ENCODE data around the gene DPRX. TPM values are rescaled to one million over a fixed set of nuclear protein-coding genes. Genes with fewer than 3 reads are reported as not detected.

The DPRX gene
- total RNA-seq, result not detected in 2 replicates

GRCh38 chr19:53631949-53632407 is at the start of gene DPRX:
Gene DPRX (plus strand): TSS chr19:53631999. CDS start chr19:53632107, 108 bp downstream.

Other genes starting within 250 kb of the DPRX start
- gene ZNF765, start 236.8 kb upstream of the DPRX start, total RNA-seq, result 12.5 and 14.6 TPM in 2 replicates
- gene ZNF761, start 200.0 kb upstream of the DPRX start, total RNA-seq, result 14.2 and 15.4 TPM in 2 replicates
- gene ZNF813, start 164.3 kb upstream of the DPRX start, total RNA-seq, result 4.3 and 4.5 TPM in 2 replicates
- gene ZNF331, start 93.9 kb upstream of the DPRX start, total RNA-seq, result 11.2 and 14.1 TPM in 2 replicates
- gene NLRP12, start 192.3 kb downstream of the DPRX start, total RNA-seq, result under 0.01 TPM in 1 of 2 replicates, not detected in the other
- 5.0 and 6.7 TPM in 2 replicates for gene MYADM, start 235.9 kb downstream of the DPRX start, total RNA-seq